DMS53 treated with DMSO at 0.1 percent for 48 hours (cell line): ENCODE data around the gene ADAMTS17.
A peak's percentile ranks its signal among the peaks of the same experiment; 100 is the strongest.

Source experiments
- DNase-seq: peaks from one replicate; lab custom pipeline; 2025; ENCODE audit not compliant: unreplicated experiment; lab: John Stamatoyannopoulos, UW

The ADAMTS17 gene, protein sequence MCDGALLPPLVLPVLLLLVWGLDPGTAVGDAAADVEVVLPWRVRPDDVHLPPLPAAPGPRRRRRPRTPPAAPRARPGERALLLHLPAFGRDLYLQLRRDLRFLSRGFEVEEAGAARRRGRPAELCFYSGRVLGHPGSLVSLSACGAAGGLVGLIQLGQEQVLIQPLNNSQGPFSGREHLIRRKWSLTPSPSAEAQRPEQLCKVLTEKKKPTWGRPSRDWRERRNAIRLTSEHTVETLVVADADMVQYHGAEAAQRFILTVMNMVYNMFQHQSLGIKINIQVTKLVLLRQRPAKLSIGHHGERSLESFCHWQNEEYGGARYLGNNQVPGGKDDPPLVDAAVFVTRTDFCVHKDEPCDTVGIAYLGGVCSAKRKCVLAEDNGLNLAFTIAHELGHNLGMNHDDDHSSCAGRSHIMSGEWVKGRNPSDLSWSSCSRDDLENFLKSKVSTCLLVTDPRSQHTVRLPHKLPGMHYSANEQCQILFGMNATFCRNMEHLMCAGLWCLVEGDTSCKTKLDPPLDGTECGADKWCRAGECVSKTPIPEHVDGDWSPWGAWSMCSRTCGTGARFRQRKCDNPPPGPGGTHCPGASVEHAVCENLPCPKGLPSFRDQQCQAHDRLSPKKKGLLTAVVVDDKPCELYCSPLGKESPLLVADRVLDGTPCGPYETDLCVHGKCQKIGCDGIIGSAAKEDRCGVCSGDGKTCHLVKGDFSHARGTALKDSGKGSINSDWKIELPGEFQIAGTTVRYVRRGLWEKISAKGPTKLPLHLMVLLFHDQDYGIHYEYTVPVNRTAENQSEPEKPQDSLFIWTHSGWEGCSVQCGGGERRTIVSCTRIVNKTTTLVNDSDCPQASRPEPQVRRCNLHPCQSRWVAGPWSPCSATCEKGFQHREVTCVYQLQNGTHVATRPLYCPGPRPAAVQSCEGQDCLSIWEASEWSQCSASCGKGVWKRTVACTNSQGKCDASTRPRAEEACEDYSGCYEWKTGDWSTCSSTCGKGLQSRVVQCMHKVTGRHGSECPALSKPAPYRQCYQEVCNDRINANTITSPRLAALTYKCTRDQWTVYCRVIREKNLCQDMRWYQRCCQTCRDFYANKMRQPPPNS

DNA sequence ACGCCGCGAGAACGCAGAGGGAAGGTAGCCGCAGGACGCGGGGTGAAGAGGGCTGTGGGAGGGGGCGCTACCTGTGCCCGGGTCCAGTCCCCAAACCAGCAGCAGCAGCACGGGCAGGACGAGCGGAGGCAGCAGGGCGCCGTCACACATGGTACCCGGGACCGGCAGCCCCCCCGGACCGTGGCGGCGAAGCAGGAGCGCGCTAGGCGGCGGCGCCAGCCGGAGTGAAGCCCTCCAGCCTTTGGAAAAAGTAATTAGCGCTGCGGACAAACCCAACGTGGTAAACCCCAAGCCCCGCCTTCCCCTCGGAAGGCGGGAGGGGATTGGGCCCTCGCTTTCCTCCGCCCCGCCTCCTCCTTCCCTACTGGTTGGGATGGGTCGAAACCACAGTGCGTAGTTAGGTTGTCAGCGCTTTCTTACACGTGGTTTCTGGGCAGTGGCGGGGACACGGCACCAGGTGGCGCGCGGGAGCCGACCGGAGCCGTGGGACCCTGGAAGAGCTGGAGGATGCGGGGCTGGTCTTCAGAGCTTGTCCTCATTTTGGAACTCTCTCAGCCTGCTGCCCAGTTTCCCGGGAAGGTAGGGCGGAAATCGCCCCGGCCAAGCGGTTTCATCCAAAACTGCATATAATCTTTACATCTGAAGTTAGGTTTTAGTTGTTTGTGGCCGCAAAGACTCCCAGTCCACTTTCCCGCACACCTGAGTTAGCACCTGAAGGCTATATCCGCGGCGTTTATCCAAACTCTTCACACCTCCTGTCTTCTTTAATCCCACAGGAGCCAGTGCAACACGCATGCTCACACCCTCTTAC lies at the start of gene ADAMTS17:
Gene ADAMTS17 (minus strand): TSS at position 226 of the 811 bp plus-strand sequence. CDS start 76 bp downstream, at position 150.
- DNase-seq = peak; percentile 82

DNA sequence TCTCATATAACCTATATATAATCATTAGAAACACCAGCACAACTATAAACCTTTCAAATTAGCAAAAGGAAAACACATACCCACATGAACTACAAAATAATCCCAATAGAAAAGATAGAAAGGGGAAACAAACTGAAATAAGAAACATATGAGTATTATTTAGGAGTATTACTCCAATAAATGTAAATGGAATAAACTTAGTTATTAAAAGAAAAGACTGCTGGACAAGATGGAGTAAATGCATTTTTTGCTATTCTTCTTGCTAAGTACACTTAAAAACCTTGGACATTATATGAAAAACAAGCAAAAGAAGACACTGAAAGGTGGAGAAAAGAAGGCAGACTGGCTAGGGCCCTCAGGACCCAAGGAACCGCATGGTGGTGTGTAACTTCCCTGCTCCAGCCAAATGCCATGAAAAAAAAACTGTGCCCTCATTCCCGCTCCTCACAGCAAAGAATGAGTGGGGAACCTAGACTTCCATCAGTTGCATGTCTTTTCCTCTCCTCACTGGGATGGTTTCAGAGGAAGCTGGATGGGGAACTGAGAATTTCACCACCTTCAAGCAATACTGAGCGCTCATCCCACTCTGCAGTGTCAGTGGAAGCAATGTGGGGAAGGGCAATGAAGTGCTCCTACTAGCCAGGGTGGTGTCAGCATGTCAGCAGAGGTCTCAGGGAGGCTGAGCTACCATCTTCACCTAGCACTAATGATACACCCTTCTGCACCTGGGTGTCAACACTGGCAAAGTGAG lies 43.7 kb upstream of the ADAMTS17 start:
- DNase-seq = no peak

DNA sequence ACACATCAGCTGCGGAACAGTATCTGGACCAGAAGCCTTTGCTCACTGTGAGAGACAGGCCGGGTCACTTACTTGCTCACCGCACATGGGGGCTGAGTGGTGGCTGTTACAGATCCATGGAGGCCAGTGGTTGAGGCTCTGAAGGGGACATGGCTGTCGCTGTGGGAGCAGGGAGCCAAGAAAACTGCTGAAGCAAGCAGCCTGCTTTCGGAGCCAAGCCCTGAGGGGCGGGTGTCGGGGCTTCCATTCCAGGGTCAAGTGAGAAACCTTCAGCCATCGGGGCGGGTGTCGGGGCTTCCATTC lies 42.3 kb upstream of the ADAMTS17 start:
- DNase-seq = no peak

DNA sequence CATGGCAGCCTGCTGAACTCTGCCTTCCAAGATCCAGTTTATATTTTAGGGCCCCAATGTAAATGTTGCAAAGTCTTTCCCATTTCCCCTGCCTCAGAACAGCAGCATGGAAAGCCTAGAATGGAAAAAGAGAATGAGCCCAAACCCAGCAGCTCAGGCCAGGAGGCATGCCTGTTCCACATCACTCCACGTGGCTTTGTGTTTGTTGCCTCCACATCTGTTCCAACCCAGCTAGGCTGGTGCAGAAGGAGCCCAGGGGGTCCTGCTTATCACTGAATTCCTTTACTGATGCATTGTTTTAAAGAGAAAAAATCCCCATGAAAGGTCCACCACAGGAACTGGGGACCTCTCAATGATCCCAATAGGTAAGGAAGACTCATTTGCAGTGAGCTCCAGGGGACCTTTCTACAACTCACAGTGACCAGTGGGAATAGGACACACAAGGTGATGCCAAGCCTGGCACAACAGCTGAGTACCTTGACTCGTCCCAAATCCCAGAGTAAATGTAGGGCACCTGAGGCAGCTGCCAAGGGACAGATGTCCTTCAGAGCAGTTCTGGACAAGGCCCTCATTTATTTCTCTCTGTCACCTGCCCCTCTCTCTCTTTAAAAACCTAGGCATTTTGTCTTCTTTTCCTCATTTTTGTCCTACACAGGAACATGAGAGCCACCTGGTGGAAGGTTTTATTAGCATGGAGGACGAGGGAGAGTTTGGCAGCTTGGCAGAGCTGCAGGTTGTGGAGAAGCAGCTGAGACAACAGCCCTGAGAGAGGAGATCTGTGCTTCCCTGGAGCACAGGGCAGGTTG lies 41.7 kb upstream of the ADAMTS17 start:
- peak; percentile 70 for DNase-seq

DNA sequence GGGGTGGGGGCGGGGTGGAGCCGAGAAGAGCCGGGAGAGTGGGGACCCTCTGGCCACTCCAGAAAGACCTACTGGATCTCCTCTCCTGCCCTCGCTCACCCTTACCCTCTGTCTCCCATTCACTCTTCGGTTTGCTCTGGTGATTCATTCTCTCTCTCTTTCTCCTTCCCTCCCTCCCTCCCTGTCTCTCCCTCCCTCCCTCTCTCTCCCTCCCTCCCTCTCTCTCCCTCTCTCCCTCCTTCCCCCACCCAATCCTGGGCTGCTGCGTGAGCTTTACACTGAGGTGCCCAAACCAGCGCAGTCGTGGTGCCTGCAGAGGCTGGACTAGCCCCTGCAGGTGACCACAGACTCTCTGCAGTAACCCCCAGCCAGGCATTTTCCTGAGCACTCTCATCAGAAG lies 32.2 kb upstream of the ADAMTS17 start:
- DNase-seq = no peak

DNA sequence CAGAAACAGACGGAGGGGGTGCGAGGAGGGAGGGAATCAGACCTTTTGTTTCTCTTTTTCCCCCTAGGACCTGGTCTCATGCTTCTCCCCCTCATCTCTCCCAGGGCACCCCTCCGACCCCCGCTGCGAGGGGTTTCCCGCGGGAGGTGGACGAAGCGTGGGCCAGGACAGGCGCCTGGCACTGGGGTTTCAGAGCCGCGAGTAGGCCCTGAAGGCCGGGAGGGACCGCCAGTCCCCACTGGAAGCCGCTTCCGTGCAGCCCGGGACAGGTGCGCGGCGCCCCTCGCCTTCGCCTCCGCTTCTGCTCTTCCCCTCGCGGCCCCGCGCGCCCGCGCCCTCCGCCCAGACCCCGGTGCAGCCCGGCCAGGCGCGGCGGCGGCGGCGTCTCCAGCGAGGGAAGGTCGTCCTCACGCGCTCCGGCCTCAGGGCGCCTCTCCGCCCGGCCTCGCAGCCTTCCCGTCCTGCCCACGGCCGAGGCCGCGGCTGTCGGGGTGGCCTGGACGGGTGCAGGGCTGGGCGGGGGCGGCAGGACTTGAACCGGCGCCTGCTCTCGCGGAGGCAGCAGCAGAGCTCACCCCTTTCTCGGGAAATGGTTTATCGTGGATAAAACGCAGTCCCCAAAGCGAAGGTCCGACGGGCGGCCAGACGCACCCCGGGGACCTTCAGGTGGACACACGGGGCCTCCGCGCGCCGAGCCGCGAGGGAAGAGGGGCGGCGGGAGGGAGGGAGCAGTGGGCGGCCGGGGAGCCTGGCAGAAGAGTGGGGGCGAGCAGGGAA lies 31.5 kb upstream of the ADAMTS17 start:
- DNase-seq = no peak

DNA sequence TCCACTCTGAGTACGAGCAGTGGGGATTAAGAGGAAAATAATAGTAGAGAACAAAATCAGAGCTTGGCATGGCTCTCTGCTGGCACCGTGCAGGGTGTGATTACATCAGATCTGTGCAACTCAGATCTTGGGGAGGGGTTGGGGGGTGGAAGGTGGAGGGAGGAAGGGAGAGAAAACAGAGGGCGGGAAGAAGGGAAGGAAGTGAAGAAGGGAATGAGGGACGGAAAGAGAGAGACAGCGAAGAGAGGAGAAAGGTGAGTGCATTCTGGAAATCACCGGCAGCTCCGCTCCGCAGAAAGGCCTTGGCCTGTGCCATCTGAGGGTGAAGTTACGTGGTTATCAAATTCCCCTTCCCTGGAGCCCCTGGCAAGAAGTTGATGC lies 31.0 kb upstream of the ADAMTS17 start:
- no peak for DNase-seq

DNA sequence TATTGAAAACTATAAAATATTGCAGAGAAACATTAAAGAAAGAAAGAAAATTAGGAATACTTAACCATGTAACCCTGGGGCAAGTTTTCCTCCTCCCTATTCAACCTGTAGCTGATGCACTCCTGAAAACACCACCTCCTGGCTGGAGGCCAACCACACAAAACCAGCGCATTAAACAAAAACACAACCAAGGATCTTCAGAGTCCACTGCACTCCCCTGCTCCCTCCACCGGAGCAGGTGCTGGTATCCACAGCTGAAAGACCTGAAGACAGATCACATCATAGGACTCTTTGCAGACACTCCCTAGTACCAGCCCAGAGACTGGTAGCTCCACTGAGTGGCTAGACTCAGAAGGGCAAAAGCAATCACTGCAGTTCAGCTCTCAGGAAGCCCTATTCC lies 13.6 kb upstream of the ADAMTS17 start:
- DNase-seq = no peak

DNA sequence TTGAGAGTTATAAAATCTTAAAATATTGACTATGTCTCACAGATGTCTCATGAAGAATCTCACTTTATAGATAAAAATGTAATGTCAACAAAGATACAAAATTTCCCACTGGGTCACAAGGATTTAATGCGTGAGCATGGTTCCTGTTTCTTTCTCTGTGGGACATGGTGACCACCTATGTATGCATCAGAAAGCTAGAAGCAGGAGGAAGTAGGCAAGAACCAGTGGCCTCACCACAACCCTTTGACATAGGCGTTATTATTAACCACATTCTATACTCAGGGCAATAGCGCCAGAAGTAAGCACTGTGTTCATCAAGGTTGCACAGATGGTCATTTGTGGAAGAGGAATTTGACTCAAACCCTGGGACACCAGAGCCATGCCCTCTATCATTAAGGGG lies 11.7 kb upstream of the ADAMTS17 start:
- no peak for DNase-seq

DNA sequence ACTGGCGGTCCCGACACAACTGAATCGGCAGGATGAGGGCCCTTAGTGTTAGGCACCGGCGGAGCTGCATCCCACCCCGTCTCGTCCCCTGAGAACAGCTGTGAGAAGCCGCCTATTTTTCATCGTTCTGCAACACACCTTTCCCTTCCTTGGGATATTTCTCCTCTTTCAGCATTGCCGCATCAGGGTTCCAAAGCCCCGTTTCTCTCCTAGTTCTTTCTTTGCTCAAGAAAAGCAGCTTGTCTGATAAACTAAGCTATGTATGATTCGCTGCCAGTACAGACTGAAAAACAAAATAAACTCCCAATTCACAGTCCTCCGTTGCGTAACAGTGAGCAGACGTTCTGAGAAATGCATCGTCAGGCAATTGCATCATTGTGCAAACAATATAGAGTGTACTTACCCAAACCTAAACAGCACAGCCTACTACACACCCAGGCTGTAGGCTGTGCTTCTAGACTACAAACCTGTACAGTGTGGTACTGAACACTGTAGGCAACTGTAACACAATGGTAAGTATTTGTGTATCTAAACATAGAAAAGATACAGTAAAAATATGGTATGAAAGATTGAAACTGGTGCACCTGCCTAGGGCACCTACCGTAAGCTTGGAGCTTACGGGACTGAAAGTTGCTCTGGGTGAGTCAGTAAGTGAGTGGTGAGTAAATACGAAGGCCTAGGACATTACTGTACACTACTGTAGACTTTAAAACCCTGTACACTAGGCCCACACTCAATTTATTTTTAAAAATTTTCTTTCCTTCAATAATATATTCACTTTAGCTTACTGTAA lies 8.9 kb upstream of the ADAMTS17 start:
- peak; percentile 52 for DNase-seq

DNA sequence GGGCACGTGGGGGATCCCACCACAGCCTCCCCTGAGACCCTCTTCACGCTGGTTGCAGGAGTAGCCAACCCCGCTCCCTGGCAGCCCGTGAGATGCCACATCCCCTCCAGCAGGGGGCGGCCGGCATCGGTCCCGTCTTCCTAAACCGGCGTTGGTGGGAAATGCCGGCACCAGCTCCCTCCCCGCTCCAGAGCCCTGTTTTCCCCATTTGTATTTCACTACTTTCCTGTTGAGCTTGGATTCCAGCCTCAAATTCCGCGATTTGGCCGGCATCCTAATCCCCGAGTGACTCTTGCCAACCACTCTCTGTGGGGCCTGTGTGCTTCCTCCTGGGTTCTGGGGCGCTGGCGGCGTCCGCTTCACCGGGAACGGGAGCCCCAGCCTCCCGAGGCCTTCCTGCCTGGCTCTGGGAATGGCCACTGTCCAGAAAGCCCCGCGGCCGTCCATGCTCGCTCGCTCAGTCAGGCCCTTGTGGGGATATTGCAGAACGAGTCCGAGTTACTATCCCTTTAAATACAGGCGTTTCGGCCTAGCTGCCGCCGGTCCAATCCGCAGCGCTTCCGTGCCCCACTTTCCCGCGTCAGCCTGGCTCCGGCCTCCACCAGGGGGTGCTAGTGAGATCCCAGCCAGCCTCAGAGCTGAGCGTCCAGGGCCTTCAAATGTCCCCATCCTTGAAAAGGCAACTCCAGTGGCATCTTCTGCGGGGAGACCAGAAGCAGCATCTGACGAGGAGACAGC lies 8.1 kb upstream of the ADAMTS17 start:
- DNase-seq = peak; percentile 74

DNA sequence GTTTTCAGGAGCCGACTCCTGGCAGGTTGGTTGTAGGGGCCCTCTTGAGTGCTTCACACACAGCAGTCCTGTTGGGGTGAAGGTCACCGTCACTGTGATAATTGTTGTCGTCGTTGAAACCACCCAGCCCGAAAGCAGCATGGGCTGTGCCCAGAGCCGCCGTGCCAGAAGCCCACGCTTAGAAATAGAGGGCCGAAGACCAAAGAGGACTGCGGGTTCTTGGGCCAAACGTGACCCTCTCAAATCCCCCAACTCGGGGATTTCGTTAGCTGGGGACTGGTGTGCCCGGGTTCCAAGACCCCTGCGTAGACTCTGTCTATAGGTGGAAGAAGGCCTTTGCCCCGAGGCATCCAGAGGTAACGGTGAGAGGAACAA lies 7.5 kb upstream of the ADAMTS17 start:
- no peak for DNase-seq

DNA sequence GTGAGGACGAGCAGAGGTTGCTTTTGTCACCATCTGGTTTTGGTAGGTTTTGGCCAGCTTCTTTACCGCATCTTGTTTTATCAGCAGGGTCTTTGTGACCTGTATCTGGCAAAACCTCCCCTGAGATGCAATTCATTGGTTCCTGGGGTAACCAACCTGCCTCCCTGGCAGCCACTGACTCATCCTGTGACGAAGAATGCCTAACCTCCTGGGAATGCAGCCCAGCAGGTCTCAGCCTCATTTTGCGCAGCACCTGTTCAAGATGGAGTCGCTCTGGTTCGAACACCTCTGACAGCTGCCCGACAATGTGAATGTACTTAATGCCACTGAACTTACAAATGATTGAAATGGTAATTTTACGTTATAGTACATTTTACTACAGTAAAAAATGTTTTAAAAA lies 6.8 kb upstream of the ADAMTS17 start:
- no peak for DNase-seq

DNA sequence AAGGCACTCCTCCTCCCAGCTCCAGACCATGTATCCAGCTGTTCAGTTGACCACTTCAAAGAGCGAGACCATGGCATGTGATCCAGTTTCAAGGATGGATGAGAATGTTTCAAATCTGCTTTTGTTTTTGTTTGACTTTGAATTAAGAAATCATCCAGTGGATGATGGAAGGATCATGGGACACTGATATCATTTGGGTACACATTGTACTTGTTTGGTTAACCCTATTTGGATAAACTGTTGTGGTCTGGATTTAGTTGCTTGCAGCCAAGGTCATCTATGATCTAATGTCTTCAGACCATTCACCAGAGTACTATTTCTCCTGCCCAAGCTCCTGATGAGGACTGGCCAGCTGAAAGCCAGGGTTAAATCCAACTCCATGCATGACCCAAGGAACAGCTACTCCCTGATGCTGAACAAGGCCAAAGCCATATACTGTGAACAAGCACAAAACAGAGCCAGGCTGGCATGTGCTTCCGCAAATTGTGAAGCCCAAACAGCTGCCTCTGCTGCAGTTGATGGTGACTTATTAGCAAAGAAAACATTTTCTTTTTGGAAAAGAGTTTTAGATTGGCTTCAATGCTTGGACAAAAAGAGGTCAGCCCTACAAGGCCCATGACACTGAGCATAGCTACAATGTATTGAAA lies 5.2 kb upstream of the ADAMTS17 start:
- no peak for DNase-seq

DNA sequence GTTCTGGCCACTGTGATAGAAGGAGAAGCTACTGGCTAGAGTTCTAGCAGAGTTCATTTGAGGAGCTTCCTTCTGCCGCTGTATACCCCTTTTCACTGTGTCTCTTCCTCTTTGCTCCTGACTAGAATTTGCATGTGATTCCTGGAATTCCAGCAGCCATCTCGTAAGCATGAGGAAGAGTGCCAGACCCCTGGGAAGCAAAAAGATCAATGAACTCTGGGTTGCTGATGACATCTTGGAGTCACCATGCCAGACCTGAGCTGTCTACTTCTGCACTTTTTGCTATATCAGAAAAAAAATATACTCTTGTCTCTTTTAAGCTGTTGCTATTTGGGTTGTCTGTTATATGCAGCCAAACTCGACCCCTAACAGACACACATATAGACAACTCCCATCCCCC lies 3.7 kb upstream of the ADAMTS17 start:
- DNase-seq = no peak

DNA sequence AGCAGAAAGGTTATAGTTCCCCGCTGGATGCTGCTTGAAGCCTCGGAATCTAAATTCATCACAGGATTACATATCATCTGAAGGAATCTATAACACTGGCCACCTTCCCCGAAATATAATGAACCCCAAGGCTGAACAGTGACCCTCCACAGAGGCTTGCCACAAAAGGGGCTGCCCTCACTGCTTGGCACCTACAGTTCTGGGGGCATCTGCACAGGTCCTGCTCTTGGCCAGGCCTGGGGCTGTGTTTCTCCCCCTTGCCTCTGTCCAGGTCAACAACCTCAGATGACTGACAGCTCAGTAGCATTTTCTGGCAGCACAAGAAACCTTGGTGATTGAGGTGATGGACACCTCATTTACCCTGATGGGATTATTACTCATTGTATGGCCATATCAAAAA lies 1.5 kb upstream of the ADAMTS17 start:
- no peak for DNase-seq

DNA sequence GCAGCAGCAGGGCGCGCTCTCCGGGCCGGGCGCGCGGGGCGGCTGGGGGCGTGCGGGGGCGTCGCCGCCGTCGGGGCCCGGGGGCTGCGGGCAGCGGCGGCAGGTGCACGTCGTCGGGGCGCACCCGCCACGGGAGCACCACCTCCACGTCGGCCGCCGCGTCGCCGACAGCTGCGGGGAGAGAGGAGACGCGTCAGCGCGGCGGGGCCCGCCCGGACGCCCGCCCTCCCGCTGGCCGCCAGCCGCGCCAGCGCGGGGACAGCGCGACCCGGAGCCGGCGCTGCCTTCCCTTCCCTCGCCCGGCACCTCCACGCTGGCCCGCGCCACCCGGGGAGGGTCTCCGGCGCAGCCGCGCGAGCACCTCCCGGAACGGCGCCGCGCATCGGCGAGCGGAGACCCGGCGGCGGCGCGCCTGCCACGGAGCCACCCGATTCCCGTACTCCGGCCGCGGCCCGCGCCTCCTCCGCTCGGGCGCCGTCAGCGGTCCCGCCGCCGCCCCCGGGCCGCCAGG lies 481 bp downstream of the ADAMTS17 start:
- no peak for DNase-seq
